ENCODE data around the gene ALLC.
"Not testable (repeated sequence)": the region's sequence is repeated elsewhere in the genome, so short reads cannot be mapped to it uniquely, and the experiment has no call there.

- not testable (repeated sequence) for TF ChIP-seq CTCF (conservative IDR thresholded peaks at IDR 0.05; ENCODE audit: low read length); EZH2phosphoT487 (IDR thresholded peaks at IDR 0.05; ENCODE audit: borderline replicate concordance)
Measured at GRCh38 chr2:3614743-3615142, 43.3 kb upstream of the ALLC start.

Measured in Loucy (cell line).